Pancreas (tissue), 10 donors: Measurements from ENCODE around the gene ITPR3. TPM values are rescaled to one million over a fixed set of nuclear protein-coding genes. Genes with fewer than 3 reads are reported as not detected.

Source experiments
- ATAC-seq, 4 donors: fragments of 200-7000 bp; cut with Tn5 transposase; one replicate each; pipeline versions ENCODE4 v1.8.0 to v1.9.1; 2020; ENCODE audit warnings: mild to moderate bottlenecking in 4 of 4, moderate library complexity in 4 of 4
- DNase-seq, 6 donors: peaks; one replicate each; pipeline ENCODE4 v3.0.0-alpha.2; 2020
- FAIRE-seq: peaks from 2 replicates; lab custom pipeline; 2012; peaks lifted over from hg19 to GRCh38; lab: Jason Lieb, UNC
- H3K27ac ChIP-seq, 4 donors: fragments of 200-600 bp; sonication (generic); 1 replicate in 3 of 4; 2 replicates in 1 of 4; pipeline versions ENCODE4 v1.5.0 to v1.8.0; 2020
- H3K27me3 ChIP-seq, 4 donors: fragments of 200-600 bp; one replicate each; pipeline ENCODE4 v1.8.0; 2021
- H3K36me3 ChIP-seq, 3 donors: fragments of 200-600 bp; sonication (generic) in 1 of 3; one replicate each; pipeline versions ENCODE4 v1.5.0 to v1.8.0; 2020 to 2021
- H3K4me1 ChIP-seq, 3 donors: fragments of 200-600 bp; one replicate each; pipeline ENCODE4 v1.8.0; 2021
- H3K4me3 ChIP-seq, 4 donors: fragments of 200-600 bp; sonication (generic) in 2 of 4; one replicate each; pipeline versions ENCODE4 v1.5.0 to v1.8.0; 2020 to 2021
- H3K9me3 ChIP-seq, 4 donors: fragments of 200-600 bp; one replicate each; pipeline ENCODE4 v1.8.0; 2021
- WGBS, 2 donors: extraction: QIAGEN DNeasy Blood & Tissue Kit; methylation state at CpG; one replicate each; pipeline ENCODE4 v1.1.7; 2013; 5-methylcytosine and 5-hydroxymethylcytosine counted together
- intact Hi-C, 3 donors: fragments of 100-400 bp; cut with DNase I; formaldehyde crosslinking; loops; one replicate each; pipeline versions ENCODE4 v1.11.1 to v1.14.2; 2022
- polyA plus RNA-seq, 2 donors: library from polyadenylated mRNA; stranded (reverse); fragments of 200-250 nt; gene quantifications; one replicate each; pipeline ENCODE4 v1.2.3, GENCODE V29; 2013
- total RNA-seq, 6 donors: library from RNA; stranded (reverse); fragmentation: NEBNext Ultra II Directional in 4 of 6; extraction: Animal tissue kit (Norgen Biotek cat#: 25700) in 4 of 6; gene quantifications; one replicate each; pipeline versions ENCODE4 v1.2.1 to v1.2.4, GENCODE V29; 2021 to 2023
- TF ChIP-seq, protein P1 (sequence below), 4 donors: fragments of 200-600 bp; sonication (generic) in 3 of 4; IDR thresholded peaks; one replicate each; pipeline versions ENCODE4 v1.5.0 to v1.8.0; 2021; ENCODE audit warnings: antibody characterized with exemption in 4 of 4
- donor health status: healthy with polysubstance abuse.
- donor health status: DM: no; HTN: no; CAD: no; lungs with moderate emphysema.
- donor health status: DM: no; HTN: no; CAD: no.
- donor health status: control.
- donor health status: control.
- donor health status: Bipolar disorder and iron deficiency.
- donor health status: DM: yes; HTN: yes; CAD: no.
- donor health status: DM: no; HTN: no; CAD: no.
- donor health status: DM: no; HTN: no; CAD: no.
- donor health status: DM: yes; HTN: yes; CAD: no.

ITPR3 gene
- total and polyA plus RNA-seq, 8 donors, result 9.1 to 20.3 (median 12.9) TPM

DNA sequence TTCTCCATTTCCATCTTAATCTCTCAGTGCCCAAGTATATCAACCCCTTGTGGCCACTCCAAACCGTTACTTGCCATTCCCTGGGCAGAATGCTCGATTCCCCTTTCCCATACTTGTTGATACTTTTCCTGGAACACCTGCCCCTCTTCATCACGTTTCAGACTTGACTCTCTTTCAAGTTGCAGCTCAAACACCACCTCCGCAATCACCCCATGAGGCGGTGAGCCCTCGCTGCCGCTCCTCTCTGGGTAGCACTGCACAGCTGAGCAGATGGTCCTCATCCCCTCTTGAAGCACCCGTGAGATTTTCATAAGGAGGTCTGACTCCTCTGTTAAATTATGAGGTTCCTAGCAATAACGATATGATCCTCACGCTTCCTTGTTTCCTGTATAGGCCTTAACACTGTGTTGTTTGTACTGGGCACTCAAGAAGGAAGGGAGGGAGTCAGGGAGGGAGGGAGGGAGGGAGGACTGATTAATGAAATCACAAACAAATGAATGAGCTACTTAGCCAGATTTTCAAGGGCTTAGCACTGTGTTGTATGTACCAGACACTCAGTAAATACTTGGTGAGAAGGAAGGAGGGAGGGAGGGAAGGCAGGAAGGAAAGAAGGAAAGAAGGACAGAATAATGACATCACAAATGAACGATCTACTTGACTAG is 98.3 kb downstream of the ITPR3 start:
- H3K4me1 ChIP-seq, result peaks cover 6 to 65% (median 18%) of the 10 kb centered on the region in 3 donors
- 69 to 77% methylated on average over 11 of the region's 11 CpGs for WGBS, 2 donors
- no peaks in the 10 kb centered on the region for H3K36me3 ChIP-seq
- ATAC-seq (peak in 3 of 4 donors; percentile 6 to 16 (median 10)), DNase-seq (no peak), FAIRE-seq (no peak)
- H3K27me3 ChIP-seq, result no peaks in the 10 kb centered on the region
- TF ChIP-seq, protein P1, sequence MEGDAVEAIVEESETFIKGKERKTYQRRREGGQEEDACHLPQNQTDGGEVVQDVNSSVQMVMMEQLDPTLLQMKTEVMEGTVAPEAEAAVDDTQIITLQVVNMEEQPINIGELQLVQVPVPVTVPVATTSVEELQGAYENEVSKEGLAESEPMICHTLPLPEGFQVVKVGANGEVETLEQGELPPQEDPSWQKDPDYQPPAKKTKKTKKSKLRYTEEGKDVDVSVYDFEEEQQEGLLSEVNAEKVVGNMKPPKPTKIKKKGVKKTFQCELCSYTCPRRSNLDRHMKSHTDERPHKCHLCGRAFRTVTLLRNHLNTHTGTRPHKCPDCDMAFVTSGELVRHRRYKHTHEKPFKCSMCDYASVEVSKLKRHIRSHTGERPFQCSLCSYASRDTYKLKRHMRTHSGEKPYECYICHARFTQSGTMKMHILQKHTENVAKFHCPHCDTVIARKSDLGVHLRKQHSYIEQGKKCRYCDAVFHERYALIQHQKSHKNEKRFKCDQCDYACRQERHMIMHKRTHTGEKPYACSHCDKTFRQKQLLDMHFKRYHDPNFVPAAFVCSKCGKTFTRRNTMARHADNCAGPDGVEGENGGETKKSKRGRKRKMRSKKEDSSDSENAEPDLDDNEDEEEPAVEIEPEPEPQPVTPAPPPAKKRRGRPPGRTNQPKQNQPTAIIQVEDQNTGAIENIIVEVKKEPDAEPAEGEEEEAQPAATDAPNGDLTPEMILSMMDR (IDR thresholded peaks at IDR 0.05), result no peak
- intact Hi-C loops, result no loop called here
- H3K9me3 ChIP-seq, result no peaks in the 10 kb centered on the region
- H3K27ac ChIP-seq, result peak overlapping the region in 2 of 4 donors; percentile 41 to 74
- no peak overlapping the region for H3K4me3 ChIP-seq

DNA sequence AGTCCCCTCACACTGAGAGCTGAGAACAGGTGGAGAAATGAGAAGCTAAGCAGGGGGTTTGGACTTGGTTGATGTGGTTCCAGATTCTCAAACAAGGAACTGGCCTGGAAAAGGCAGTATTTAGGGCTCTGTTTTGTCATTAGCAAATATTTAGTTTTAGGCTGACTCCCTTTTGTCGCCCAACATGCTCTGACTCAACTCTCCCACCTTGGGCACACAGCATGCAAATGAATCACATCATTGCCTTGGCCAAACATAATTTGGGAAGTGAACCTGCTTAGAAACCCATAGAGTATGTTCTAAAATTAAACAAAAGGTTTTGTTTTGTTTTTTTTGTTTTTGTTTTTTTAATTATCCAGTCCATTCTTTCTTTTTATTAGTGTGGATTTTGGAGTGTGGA is 99.9 kb downstream of the ITPR3 start:
- ATAC-seq, result peak; percentile 27 to 65 (median 38)

DNA sequence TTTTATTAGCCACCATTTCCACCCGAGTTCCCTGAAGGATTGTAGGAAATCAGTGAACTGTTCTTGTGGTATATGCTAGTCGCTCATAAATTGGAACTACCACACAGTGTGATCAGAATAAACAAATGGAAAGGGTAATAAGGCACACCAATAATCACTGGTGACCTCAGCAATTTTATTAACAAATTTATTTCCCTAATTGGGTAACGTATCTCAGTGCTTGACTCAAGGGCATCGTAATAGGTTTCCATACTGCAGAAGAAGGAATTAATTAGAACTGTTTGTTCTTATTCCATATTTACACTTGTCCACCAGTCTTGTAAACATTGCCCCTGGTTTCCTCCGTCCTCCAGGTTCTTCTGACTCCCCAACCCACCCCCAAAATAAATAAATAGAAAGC is 100.4 kb downstream of the ITPR3 start:
- FAIRE-seq (no peak), DNase-seq (no peak), ATAC-seq (no peak)
- Histone ChIP-seq H3K27me3 (no peaks in the 10 kb centered on the region), H3K9me3 (no peaks in the 10 kb centered on the region), H3K4me3 (no peak overlapping the region), H3K36me3 (no peaks in the 10 kb centered on the region), H3K4me1 (peaks cover 6 to 57% (median 14%) of the 10 kb centered on the region in 3 donors), H3K27ac (peak overlapping the region in 1 of 4 donors; percentile 74)
- TF ChIP-seq, protein P1 (IDR thresholded peaks at IDR 0.05), result no peak
- 58 to 85% methylated on average over 5 of the region's 5 CpGs for WGBS, 2 donors
- intact Hi-C loops, result no loop called here

More for the DNA sequence above, 99.9 kb downstream of the ITPR3 start:
- TF ChIP-seq, protein P1 (IDR thresholded peaks at IDR 0.05), result no peak
- Histone ChIP-seq H3K36me3 (no peaks in the 10 kb centered on the region), H3K27me3 (no peaks in the 10 kb centered on the region), H3K4me1 (peaks cover 6 to 60% (median 16%) of the 10 kb centered on the region in 3 donors), H3K9me3 (no peaks in the 10 kb centered on the region), H3K27ac (peak overlapping the region in 2 of 4 donors; percentile 48 to 74), H3K4me3 (no peak overlapping the region)
- WGBS, 2 donors, result 36 to 39% methylated on average over 1 of the region's 1 CpG
- DNase-seq (peak in 1 of 6 donors; percentile 56), FAIRE-seq (no peak)
- intact Hi-C loops, result no loop called here

DNA sequence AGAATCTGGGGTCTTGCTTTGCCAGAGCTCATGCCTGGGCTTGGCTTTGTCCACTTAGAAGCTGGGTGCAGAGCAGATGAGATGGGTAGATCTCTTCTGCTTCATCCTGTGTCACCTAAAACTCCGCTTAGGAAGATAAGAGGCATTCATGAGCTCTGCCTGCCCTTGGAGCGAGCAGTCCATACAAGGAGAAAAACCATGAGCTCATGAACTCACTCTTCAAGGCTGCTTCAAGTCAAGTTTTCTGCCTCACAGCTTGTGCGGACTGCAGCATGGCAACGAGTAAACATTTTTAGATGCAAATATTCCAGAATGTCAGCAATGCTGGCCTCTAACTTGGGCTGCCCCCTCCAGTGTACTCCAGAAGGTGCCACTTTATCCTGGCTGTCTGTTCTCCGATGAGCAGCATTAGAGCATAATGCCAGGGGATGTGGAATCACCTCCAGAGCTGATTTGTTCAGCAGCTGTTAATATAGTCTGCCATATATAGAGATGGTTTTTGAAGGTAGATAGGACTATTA is 101.0 kb downstream of the ITPR3 start:
- H3K4me3 ChIP-seq, result no peak overlapping the region
- ATAC-seq, result no peak
- intact Hi-C loops, result no loop called here
- H3K27me3 ChIP-seq, result no peaks in the 10 kb centered on the region
- FAIRE-seq, result no peak
- WGBS, 2 donors, result 90 to 97% methylated on average over 5 of the region's 5 CpGs
- TF ChIP-seq, protein P1 (IDR thresholded peaks at IDR 0.05), result no peak
- no peak overlapping the region for H3K27ac ChIP-seq
- H3K9me3 ChIP-seq, result no peaks in the 10 kb centered on the region
- no peaks in the 10 kb centered on the region for H3K36me3 ChIP-seq
- DNase-seq, result no peak
- peaks cover 10 to 54% (median 11%) of the 10 kb centered on the region in 3 donors for H3K4me1 ChIP-seq
